K562 (cell line): Measurements from ENCODE around the gene DMRTA1. TPM values are rescaled to one million over a fixed set of nuclear protein-coding genes. Genes with fewer than 3 reads are reported as not detected.

ENCODE experiments used
- ATAC-seq: fragments of 200-7000 bp; cut with Tn5 transposase; 3 replicates; pipeline ENCODE4 v1.9.1; 2020; ENCODE audit warnings: moderate library complexity
- Bru-seq: library from RNA; stranded (reverse); fragments of 400-500 nt; gene quantifications from one replicate; lab custom pipeline; 2021; lab: Mats Ljungman, UMichigan
- BruChase-seq, 2 experiments: library from RNA; stranded (reverse); fragments of 400-500 nt; gene quantifications; one replicate each; lab custom pipeline; 2021; lab: Mats Ljungman, UMichigan
- BruUV-seq: library from RNA; stranded (reverse); fragments of 400-500 nt; replicated peaks from 2 replicates; lab custom pipeline; 2021; lab: Mats Ljungman, UMichigan
- CTCF ChIA-PET: fragments of 300-600 bp; formaldehyde crosslinking; extraction: SDS; loops from one replicate; lab custom pipeline; 2021; ENCODE audit warnings: low intra/inter-chr PET ratio; lab: Yijun Ruan, JAX
- POLR2A ChIA-PET: fragments of 300-600, 350-650 bp; sonication (Branson Sonifier 250); formaldehyde crosslinking; extraction: SDS; loops from one replicate; lab custom pipeline; 2021; ENCODE audit warnings: antibody characterized with exemption, inconsistent platforms; lab: Yijun Ruan, JAX
- DNase-seq, 4 experiments: peaks; one replicate each; pipeline versions ENCODE4 v3.0.0 to v3.0.0-alpha.2; 2011 to 2018; ENCODE audit warnings: low spot score in 3 of 4, mixed read lengths in 3 of 4; ENCODE audit errors: extremely low read depth in 1 of 4
- FAIRE-seq: peaks from 2 replicates; lab custom pipeline; 2011; peaks lifted over from hg19 to GRCh38; lab: Jason Lieb, UNC
- H2AFZ ChIP-seq: 2 replicates; pipeline ENCODE4 v1.6.0; 2011; ENCODE audit warnings: low read depth, low read length, control low read depth, inconsistent platforms
- H3K27ac ChIP-seq: fragments of 200-600 bp; 3 replicates; pipeline ENCODE4 v1.8.0; 2011; ENCODE audit warnings: low read depth, mild to moderate bottlenecking, control low read depth, inconsistent platforms, low read length, moderate library complexity, mixed read lengths; ENCODE audit errors: extremely low read depth
- H3K27me3 ChIP-seq, 2 experiments: fragments of 300-600 bp in 1 of 2; 2 replicates in 1 of 2; 3 replicates in 1 of 2; pipeline versions ENCODE4 v1.6.0 to v1.8.0; 2011; ENCODE audit warnings: inconsistent platforms in 2 of 2, low read length in 2 of 2, mild to moderate bottlenecking in 1 of 2, mixed read lengths in 1 of 2, moderate library complexity in 1 of 2; ENCODE audit not compliant: control insufficient read depth in 2 of 2, insufficient read depth in 2 of 2
- H3K36me3 ChIP-seq: fragments of 300-600 bp; 3 replicates; pipeline ENCODE4 v1.8.0; 2011; ENCODE audit warnings: mild to moderate bottlenecking, low read length, inconsistent platforms; ENCODE audit not compliant: control insufficient read depth, insufficient read depth
- H3K4me1 ChIP-seq, 2 experiments: fragments of 200-600 bp in 1 of 2; replicated peaks in 1 of 2; 2 replicates in 1 of 2; 3 replicates in 1 of 2; pipeline versions ENCODE4 v1.5.1 to v1.8.0; 2011; ENCODE audit warnings: inconsistent platforms in 2 of 2, low read length in 2 of 2, mild to moderate bottlenecking in 1 of 2, mixed read lengths in 1 of 2, moderate library complexity in 1 of 2; ENCODE audit not compliant: control insufficient read depth in 2 of 2, insufficient read depth in 2 of 2
- H3K4me2 ChIP-seq: 2 replicates; pipeline ENCODE4 v1.6.1; 2011; ENCODE audit warnings: low read length, control low read depth, inconsistent platforms, mixed read lengths; ENCODE audit not compliant: insufficient read depth
- H3K4me3 ChIP-seq: fragments of 200-600 bp; sonication (generic), shearing (Covaris generic); 2 replicates; pipeline ENCODE4 v1.5.1; 2016; ENCODE audit warnings: control low read depth, inconsistent platforms
- H3K79me2 ChIP-seq: fragments of 200-600 bp; 3 replicates; pipeline ENCODE4 v1.8.0; 2011; ENCODE audit warnings: low read length, inconsistent platforms; ENCODE audit not compliant: control insufficient read depth, insufficient read depth
- H3K9ac ChIP-seq, 2 experiments: 2 replicates each; pipeline versions ENCODE4 v1.6.0 to v1.6.1; 2011; ENCODE audit warnings: low read depth in 2 of 2, low read length in 2 of 2, control low read depth in 1 of 2, inconsistent platforms in 1 of 2, mild to moderate bottlenecking in 1 of 2, mixed read lengths in 1 of 2; ENCODE audit not compliant: insufficient read depth in 1 of 2
- H3K9me1 ChIP-seq: one replicate; pipeline ENCODE4 v1.6.0; 2011; ENCODE audit warnings: inconsistent platforms, mild to moderate bottlenecking, low read length, moderate library complexity; ENCODE audit not compliant: control insufficient read depth, insufficient read depth
- H3K9me3 ChIP-seq: replicated peaks from 2 replicates; pipeline ENCODE4 v1.5.1; 2011; ENCODE audit warnings: low read depth, low read length, inconsistent platforms; ENCODE audit not compliant: control insufficient read depth, insufficient read depth
- H4K20me1 ChIP-seq: replicated peaks from 2 replicates; pipeline ENCODE4 v1.6.1; 2011; ENCODE audit warnings: low read length, inconsistent platforms, mixed read lengths; ENCODE audit not compliant: control insufficient read depth, insufficient read depth
- ARID1B ChIP-seq: fragments of 450-650 bp; IDR thresholded peaks from 2 replicates; pipeline ENCODE4 v1.6.1; 2016; ENCODE audit warnings: antibody characterized with exemption, mild to moderate bottlenecking, inconsistent platforms
- CBX1 ChIP-seq: sonication (generic); IDR thresholded peaks from 2 replicates; pipeline ENCODE4 v1.6.1; 2016; ENCODE audit warnings: antibody characterized with exemption, low read depth, mild to moderate bottlenecking
- FOXJ3 ChIP-seq: sonication (generic); formaldehyde crosslinking; IDR thresholded peaks from 2 replicates; pipeline ENCODE4 v1.4.0; 2020; ENCODE audit warnings: mild to moderate bottlenecking, missing genetic modification reagents
- HEY1 ChIP-seq: fragments of 250-450 bp; sonication (Bioruptor Pico); IDR thresholded peaks from 2 replicates; pipeline ENCODE4 v1.5.0; 2020; ENCODE audit warnings: mild to moderate bottlenecking, moderate library complexity, borderline replicate concordance
- HMG20A ChIP-seq: fragments of 450-650 bp; formaldehyde crosslinking; conservative IDR thresholded peaks from 2 replicates; pipeline ENCODE4 v1.4.0; 2020; ENCODE audit warnings: mild to moderate bottlenecking, mixed read lengths
- KDM5B ChIP-seq: fragments of 200-600 bp; sonication (generic); IDR thresholded peaks from 2 replicates; pipeline ENCODE4 v1.6.1; 2012; ENCODE audit warnings: low read depth, mild to moderate bottlenecking, moderate library complexity, low read length, control low read depth, inconsistent platforms; ENCODE audit not compliant: insufficient replicate concordance
- MCM2 ChIP-seq: fragments of 450-650 bp; IDR thresholded peaks from 2 replicates; pipeline ENCODE4 v1.6.1; 2017; ENCODE audit warnings: low read depth, mild to moderate bottlenecking
- NCOA2 ChIP-seq, 2 experiments: fragments of 450-650 bp; IDR thresholded peaks; 2 replicates each; pipeline ENCODE4 v1.6.1; 2018; ENCODE audit warnings: mild to moderate bottlenecking in 2 of 2, moderate library complexity in 1 of 2; ENCODE audit not compliant: partially characterized antibody in 2 of 2
- PHF20 ChIP-seq: fragments of 450-650 bp; IDR thresholded peaks from 2 replicates; pipeline ENCODE4 v1.6.1; 2018; ENCODE audit not compliant: partially characterized antibody
- PML ChIP-seq: IDR thresholded peaks from 2 replicates; pipeline ENCODE4 v1.6.1; 2012; ENCODE audit warnings: low read length, inconsistent platforms
- RBBP5 ChIP-seq: fragments of 200-600 bp; sonication (generic); IDR thresholded peaks from 2 replicates; pipeline ENCODE4 v1.6.1; 2012; ENCODE audit warnings: borderline replicate concordance, mild to moderate bottlenecking, low read length, control low read depth, inconsistent platforms; ENCODE audit not compliant: insufficient read depth, poor library complexity, severe bottlenecking
- TAL1 ChIP-seq: fragments of 450-650 bp; IDR thresholded peaks from 2 replicates; pipeline ENCODE4 v1.6.1; 2016; ENCODE audit warnings: mild to moderate bottlenecking
- ZNF384 ChIP-seq: IDR thresholded peaks from 2 replicates; pipeline ENCODE4 v1.6.1; 2012; ENCODE audit warnings: low read depth, low read length, improper control_type of control experiment
- ZNF696 ChIP-seq: fragments of 250-450 bp; sonication (Bioruptor Pico); conservative IDR thresholded peaks from 2 replicates; pipeline ENCODE4 v1.4.0; 2020; ENCODE audit warnings: mild to moderate bottlenecking, moderate library complexity
- ZNF707 ChIP-seq: fragments of 250-450 bp; sonication (Bioruptor Pico); conservative IDR thresholded peaks from 2 replicates; pipeline ENCODE4 v1.8.0; 2022; ENCODE audit warnings: inconsistent platforms, mild to moderate bottlenecking, moderate library complexity
- WGBS: fragments of 100-300 bp; shearing (Covaris generic); methylation state at CpG from one replicate; pipeline ENCODE4 v1.1.6; 2016; ENCODE audit warnings: low coverage, mixed read lengths; ENCODE audit not compliant: insufficient coverage; ENCODE audit errors: missing lambda C conversion rate; 5-methylcytosine and 5-hydroxymethylcytosine counted together
- in situ Hi-C: fragments of 300-500 bp; cut with MboI; formaldehyde crosslinking; loops from 4 replicates; pipeline ENCODE4 v1.15.0; 2018; ENCODE audit warnings: inconsistent platforms, mixed read lengths
- intact Hi-C: fragments of 100-400 bp; cut with micrococcal nuclease; formaldehyde crosslinking; loops from 2 replicates; pipeline ENCODE4 v1.14.2; 2022
- long read RNA-seq, 3 experiments: library from polyadenylated mRNA in 2 of 3; library from RNA in 1 of 3; unstranded in 2 of 3; stranded (forward) in 1 of 3; transcript quantifications; one replicate each; pipeline ENCODE4 v2.0.0, GENCODE V29; 2019 to 2022
- polyA minus RNA-seq, 3 experiments: library from RNA; depleted of rRNA, polyadenylated mRNA; stranded (reverse); fragments of >200 nt; gene quantifications; 2 replicates each; pipeline ENCODE4 v1.2.3, GENCODE V29; 2011
- polyA plus RNA-seq, 8 experiments: library from polyadenylated mRNA; depleted of rRNA in 4 of 8; stranded (reverse) in 5 of 8; unstranded in 3 of 8; fragments of >200 nt; fragmentation: Nextera tagmentation in 2 of 8; fragmentation: Illumina TruSeq in 1 of 8; extraction: Ambion mirVana in 2 of 8; extraction: Trizol in 1 of 8; gene quantifications; 2 replicates each; pipeline versions ENCODE4 v1.2.1 to v1.2.3, GENCODE V29; 2011 to 2014; ENCODE audit warnings: inconsistent platforms in 1 of 8, missing spikeins in 1 of 8
- total RNA-seq, 7 experiments: library from RNA; depleted of rRNA in 6 of 7; stranded (reverse); fragments of >200 nt in 6 of 7; fragmentation: Illumina TruSeq in 2 of 7; extraction: Trizol in 2 of 7; gene quantifications; 2 replicates each; pipeline versions ENCODE4 v1.2.1 to v1.2.3, GENCODE V29; 2011 to 2021; ENCODE audit warnings: low replicate concordance in 1 of 7
- TF ChIP-seq, protein P1 (sequence below): sonication (generic); formaldehyde crosslinking; IDR thresholded peaks from 2 replicates; pipeline ENCODE4 v1.9.0; 2022; ENCODE audit warnings: mild to moderate bottlenecking, missing genetic modification reagents

The DMRTA1 gene, protein sequence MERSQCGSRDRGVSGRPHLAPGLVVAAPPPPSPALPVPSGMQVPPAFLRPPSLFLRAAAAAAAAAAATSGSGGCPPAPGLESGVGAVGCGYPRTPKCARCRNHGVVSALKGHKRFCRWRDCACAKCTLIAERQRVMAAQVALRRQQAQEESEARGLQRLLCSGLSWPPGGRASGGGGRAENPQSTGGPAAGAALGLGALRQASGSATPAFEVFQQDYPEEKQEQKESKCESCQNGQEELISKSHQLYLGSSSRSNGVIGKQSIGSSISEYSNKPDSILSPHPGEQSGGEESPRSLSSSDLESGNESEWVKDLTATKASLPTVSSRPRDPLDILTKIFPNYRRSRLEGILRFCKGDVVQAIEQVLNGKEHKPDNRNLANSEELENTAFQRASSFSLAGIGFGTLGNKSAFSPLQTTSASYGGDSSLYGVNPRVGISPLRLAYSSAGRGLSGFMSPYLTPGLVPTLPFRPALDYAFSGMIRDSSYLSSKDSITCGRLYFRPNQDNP
- total RNA-seq (2011; cell fraction: chromatin; rRNA removed; ENCODE audit: low replicate concordance), result not detected in 2 replicates
- not detected in 2 replicates for total RNA-seq (2011; cell fraction: nucleolus; rRNA removed)
- total RNA-seq (2011; cell fraction: nucleoplasm; rRNA removed), result not detected in 2 replicates
- total RNA-seq (2014; rRNA removed), result not detected in 2 replicates
- not detected in 2 replicates for total RNA-seq (2014; rRNA removed; fragmentation: Illumina TruSeq; extraction: Trizol)
- not detected in 2 replicates for total RNA-seq (2015; rRNA removed; fragmentation: Illumina TruSeq; extraction: Trizol)
- not detected in 2 replicates for total RNA-seq (2021)
- not detected in 2 replicates for polyA plus RNA-seq (2011; rRNA removed)
- polyA plus RNA-seq (2011; cell fraction: cytosol; rRNA removed), result not detected in 2 replicates
- not detected in 2 replicates for polyA plus RNA-seq (2011; cell fraction: nucleus; rRNA removed)
- not detected in 2 replicates for polyA plus RNA-seq (2012)
- not detected in 2 replicates for polyA plus RNA-seq (2014; fragmentation: Illumina TruSeq; extraction: Trizol)
- not detected for polyA plus RNA-seq (2014; fragmentation: Nextera tagmentation; extraction: Ambion mirVana)
- polyA plus RNA-seq (2014; rRNA removed), result not detected in 2 replicates
- not detected in 2 replicates for polyA minus RNA-seq (2011; rRNA and poly(A)+ RNA removed)
- polyA minus RNA-seq (2011; cell fraction: cytosol; rRNA and poly(A)+ RNA removed), result not detected in 2 replicates
- not detected in 2 replicates for polyA minus RNA-seq (2011; cell fraction: nucleus; rRNA and poly(A)+ RNA removed)
- not detected for Bru-seq, nascent RNA
- BruChase-seq, experiment 1, labeled RNA remaining after a 2-hour chase, result not detected
- percentile 10 among the genes with signal in this experiment for BruChase-seq, experiment 2, labeled RNA remaining after a 6-hour chase
- long read RNA-seq, experiment 1, result 0 reads
- long read RNA-seq, experiment 2, result 0 reads
- long read RNA-seq, experiment 3, result 0 reads

DNA sequence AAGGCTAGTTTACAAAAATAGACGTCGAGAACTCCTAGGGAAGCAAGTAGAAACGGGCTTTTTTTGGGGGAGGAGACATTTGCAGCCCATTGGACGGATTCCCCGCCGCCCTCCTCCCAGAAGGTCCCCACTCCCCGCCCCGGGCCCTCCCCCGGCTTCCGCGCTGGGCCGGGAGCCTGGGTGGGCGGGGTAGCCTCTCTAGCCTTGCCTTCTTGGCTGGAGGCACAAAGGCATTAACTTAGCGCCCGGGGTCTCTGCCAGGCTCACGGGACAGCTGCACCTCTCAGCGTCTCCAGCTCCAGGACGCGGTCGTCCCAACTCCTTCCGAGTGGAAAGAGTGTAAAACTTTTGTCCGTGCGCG, at the start of gene DMRTA1:
Gene DMRTA1 (plus strand): TSS at position 236 of the 361 bp plus-strand sequence. CDS start 242 bp downstream, outside the sequence.
- CTCF ChIA-PET, result no interaction called here
- Histone ChIP-seq H2AFZ (no peak within 1 kb of the TSS), H3K27me3 (no peaks in the 10 kb centered on the region), H3K4me2 (no peak within 1 kb of the TSS), H3K4me1 (no peaks in the 10 kb centered on the region), H3K36me3 (no peaks in the 10 kb centered on the region), H3K9me1 (no peaks in the 10 kb centered on the region), H4K20me1 (no peaks in the 10 kb centered on the region), H3K9ac (no peak within 1 kb of the TSS), H3K79me2 (no peaks in the 10 kb centered on the region), H3K27ac (no peak within 1 kb of the TSS), H3K9me3 (no peaks in the 10 kb centered on the region), H3K4me3 (no peak within 1 kb of the TSS)
- no peak for DNase-seq
- POLR2A ChIA-PET, result no interaction called here
- ATAC-seq, result no peak
- BruUV-seq, result no TSS peak
- in situ Hi-C loops, result no loop called here
- no CpG with 5 or more reads among the region's 24 CpGs for WGBS
- no peak for FAIRE-seq
- intact Hi-C loops, result no loop called here
- TF ChIP-seq TAL1 (no peak), KDM5B (no peak), PHF20 (no peak), ARID1B (no peak), ZNF384 (no peak), HEY1 (CRISPR knock-in tag) (no peak), ZNF696 (no peak), NCOA2 (IDR thresholded peaks at IDR 0.05; ENCODE audit: partially characterized antibody in 2 of 2) (no peak), HMG20A (CRISPR knock-in tag) (no peak), FOXJ3 (no peak), CBX1 (no peak), PML (no peak), RBBP5 (no peak), MCM2 (no peak), ZNF707 (CRISPR knock-in tag) (no peak)
- TF ChIP-seq, protein P1, sequence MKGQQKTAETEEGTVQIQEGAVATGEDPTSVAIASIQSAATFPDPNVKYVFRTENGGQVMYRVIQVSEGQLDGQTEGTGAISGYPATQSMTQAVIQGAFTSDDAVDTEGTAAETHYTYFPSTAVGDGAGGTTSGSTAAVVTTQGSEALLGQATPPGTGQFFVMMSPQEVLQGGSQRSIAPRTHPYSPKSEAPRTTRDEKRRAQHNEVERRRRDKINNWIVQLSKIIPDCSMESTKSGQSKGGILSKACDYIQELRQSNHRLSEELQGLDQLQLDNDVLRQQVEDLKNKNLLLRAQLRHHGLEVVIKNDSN, result no peak
